ENCODE data around the gene NCAM2.

GRCh38 chr21:21204366-21204996 is 206.3 kb downstream of the NCAM2 start:
- no peak for TF ChIP-seq ZNF274 (IDR thresholded peaks at IDR 0.05; ENCODE audit: low read depth, low read length)
- no peak for TF ChIP-seq ATF3 (IDR thresholded peaks at IDR 0.05)
- no peak for TF ChIP-seq POLR2A (IDR thresholded peaks at IDR 0.05; ENCODE audit: borderline replicate concordance, extremely low read depth, insufficient read depth, insufficient read length)
- TF ChIP-seq POLR2AphosphoS5 (IDR thresholded peaks at IDR 0.05; ENCODE audit: low read depth, low read length): no peak
- no peak for TF ChIP-seq CTCF (IDR thresholded peaks at IDR 0.05 in 2 of 3, conservative IDR thresholded peaks at IDR 0.05 in 1 of 3; ENCODE audit: borderline replicate concordance in 1 of 3, insufficient read depth in 1 of 3, low read depth in 2 of 3, low read length in 2 of 3)
- no peak for TF ChIP-seq JUND (IDR thresholded peaks at IDR 0.05)

All from HCT116 (cell line).